Stimulated activated CD4-positive, alpha-beta T cell treated with anti-CD3 and anti-CD28 coated beads, Interleukin-4, amount 100 ng/mL, for 48 hours (primary cell): ENCODE results near the gene KRT77.
"Not testable (repeated sequence)": the region's sequence is repeated elsewhere in the genome, so short reads cannot be mapped to it uniquely, and the experiment has no call there.

Experiments
- DNase-seq, 2 donors: peaks; one replicate each; pipeline ENCODE4 v3.0.0-alpha.2; 2020; ENCODE audit warnings: low read depth in 2 of 2

Gene KRT77

DNA sequence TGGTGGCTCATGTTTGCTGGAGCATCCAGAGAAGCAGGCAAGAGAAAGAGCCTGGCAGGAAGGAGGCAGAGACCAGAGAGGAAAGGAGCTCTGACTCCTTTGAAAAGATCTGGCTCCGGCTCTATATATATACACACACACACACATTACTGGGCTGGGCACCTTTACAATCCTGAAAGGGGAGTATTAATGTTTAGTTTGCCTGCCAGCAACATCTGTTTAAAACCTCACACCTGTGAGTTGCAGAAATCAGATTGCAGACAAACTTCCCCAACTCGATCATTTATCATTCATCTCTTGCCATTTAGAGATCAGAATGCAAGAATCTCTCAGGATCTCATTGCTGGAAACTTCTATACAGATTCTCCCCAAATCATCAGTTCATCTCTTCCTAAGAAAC lies at the start of gene KRT77:
Gene KRT77, minus strand, starts transcription at position 101 of the 400 bp plus-strand sequence. Its CDS starts 90 bp downstream, at position 11.
- no peak for DNase-seq

DNA sequence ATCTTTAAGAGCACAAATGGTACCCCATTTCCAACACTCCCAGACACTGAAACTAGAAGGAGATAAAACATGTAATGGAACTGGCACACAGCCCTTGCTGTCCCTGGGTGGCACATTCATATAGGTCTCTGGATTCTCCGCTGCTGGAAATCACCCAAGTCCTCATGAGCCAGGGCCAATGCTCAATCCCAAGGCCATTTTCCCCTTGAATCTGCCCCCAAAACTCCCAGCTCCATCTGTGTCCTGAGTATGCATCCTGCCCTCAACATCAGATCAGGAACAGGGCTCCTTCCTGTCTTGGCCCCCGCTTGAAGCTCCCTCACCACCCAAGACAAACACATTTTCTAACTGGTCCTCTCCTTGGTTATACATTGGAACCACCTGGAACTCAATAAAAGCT lies 49.2 kb upstream of the KRT77 start:
- no peak for DNase-seq

- DNase-seq: no peak
Measured at GRCh38 chr12:52751795-52752194, 48.5 kb upstream of the KRT77 start.

DNA sequence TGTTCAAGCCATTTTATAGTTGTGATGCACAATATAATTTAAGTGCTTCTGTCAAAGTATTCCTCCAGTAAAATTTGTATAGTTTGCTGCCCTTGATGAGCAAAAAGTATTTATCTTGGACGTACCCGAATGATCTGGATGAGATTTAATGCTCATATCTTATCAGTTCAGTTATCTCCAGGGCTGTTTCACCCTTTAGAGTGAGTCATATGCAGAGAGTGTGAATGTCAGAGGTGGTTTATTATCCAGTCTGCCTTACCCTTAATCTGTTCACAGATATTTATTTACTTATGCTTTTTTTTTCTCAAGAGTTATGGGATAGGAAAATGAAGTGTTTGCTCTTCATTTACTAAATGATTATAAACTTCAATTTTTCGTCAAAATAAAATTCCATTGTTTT lies 47.2 kb upstream of the KRT77 start:
- not testable (repeated sequence) for DNase-seq

- DNase-seq: no peak
Measured at GRCh38 chr12:52749827-52750226, 46.5 kb upstream of the KRT77 start.

DNA sequence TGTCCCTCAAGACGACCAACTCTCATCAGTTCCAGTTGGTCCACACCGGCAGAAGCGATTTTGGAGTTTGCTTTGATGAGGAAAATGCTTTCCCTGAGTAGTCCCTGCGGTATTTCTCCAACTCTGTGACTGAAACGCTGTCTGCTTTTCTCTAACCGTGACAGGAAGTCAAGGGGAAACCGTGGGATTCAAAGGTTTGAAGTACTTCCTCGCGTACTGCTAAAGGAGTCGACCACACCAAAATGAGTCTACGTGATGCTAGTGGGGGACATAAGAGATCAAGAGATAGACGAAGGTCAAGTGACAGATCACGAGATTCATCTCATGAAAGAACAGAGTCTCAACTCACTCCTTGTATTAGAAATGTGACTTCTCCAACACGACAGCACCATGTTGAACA lies 45.3 kb upstream of the KRT77 start:
- no peak for DNase-seq

DNA sequence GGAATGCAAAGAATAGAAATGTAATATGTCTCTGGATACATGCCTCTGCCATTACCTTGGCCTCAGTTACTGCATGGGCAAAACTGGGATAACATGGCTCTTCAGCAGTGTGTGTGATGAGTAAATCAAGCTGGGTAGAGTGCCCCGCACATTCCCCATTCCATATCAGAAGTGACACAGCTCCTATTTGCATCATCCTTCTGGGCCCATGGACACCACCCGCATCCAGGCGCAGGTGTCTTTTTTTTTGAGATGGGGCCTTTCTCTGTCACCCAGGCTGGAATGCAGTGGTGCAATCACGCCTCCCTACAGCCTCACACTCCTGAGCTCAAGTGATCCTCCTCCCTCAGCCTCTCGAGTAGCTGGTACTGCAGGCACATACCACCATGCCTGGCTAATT lies 42.2 kb upstream of the KRT77 start:
- no peak for DNase-seq

DNA sequence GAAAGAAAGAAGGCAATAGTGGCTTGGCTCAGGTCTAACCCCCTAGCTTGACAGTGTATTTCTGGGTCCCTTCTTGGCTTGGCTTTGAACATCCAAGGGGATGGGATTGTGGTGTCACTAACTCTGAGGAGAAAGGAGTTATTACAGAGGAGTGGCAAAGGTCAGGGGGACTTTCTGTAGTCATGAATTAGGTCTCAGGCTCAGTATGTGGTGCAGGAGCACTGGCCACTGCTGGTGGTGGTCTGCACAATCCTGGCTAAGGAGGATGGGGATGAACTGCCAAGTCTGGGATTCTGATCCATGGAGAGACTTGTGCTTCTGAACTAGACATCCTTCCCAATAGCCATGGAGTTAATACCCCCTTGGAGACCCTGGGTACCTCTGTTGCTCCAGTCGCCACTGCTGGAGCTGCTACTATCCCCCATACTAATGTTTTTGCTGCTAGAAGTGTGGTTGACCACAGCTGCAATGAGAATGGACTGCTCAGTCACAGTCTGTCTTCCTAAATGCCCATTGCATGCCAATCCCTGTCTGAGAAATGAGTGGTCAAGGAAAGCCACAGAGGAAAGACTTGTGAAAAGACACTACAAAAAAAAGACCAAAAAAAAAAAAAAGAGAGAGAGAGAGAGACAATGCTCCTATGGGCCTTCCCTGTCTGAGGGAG lies 41.3 kb upstream of the KRT77 start:
- DNase-seq: no peak

- no peak for DNase-seq
Measured at GRCh38 chr12:52742822-52743457, 39.6 kb upstream of the KRT77 start.

DNA sequence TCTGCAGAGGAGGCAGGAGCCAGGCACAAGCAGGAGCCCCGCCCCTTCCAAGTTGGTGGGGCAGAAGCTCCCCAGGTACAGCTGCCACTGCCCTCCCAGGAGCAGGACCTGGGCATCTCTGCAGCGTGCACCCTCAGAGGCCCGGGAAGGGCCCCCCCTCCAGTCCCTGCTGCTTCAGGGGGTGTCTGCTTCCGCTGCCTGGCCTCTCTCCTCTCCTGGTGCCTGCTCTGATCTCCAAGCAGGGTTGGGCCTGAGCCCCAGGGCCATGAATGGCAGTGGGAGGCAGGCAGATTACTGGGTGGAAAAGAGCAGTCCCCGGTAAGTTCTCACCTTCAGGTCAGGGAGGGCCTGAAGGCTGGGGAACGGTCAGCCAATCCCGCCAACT lies 38.9 kb upstream of the KRT77 start:
- DNase-seq: no peak

- peak; percentile 52 to 63 for DNase-seq
Measured at GRCh38 chr12:52741375-52742195, 38.3 kb upstream of the KRT77 start.

DNA sequence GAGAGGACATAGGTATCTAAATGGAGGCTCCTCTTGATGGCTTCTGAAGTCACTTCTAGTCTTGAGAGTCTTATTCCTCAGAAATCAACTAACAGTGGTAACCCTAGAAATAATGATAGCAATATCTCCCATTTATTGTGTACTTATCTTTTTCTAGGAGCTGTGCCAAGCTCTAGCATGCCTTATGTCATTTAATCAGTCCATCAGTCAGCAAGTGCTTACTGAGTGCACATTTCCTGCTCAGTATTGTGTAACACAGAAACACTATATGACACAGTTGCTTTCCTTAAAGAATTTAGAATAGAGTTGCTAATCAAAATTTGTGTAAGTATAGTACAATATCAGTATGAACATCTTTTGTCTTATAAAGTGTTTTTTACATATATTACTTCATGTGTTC lies 37.3 kb upstream of the KRT77 start:
- DNase-seq: no peak

DNA sequence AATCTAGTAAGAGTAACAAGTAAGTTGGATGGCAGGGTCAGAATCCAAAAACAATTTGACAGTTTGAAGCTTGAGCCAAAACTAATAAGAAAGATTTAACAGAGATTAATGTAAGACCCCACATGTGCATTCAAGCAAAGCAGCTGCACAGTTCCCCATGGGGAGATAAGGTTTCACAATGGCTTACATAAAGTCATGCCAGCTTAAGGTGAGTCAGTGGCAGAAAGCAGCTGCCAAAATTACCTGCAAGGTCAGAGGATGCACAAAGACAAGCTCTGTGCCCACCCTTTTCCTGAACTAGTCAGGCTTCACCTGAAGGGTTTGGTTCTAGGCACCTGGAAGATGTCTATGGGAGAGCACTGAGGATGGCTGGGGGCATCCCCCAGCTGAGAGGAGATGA lies 36.6 kb upstream of the KRT77 start:
- no peak for DNase-seq

GRCh38 chr12:52735816-52736632 lies 32.7 kb upstream of the KRT77 start:
- DNase-seq: no peak

DNA sequence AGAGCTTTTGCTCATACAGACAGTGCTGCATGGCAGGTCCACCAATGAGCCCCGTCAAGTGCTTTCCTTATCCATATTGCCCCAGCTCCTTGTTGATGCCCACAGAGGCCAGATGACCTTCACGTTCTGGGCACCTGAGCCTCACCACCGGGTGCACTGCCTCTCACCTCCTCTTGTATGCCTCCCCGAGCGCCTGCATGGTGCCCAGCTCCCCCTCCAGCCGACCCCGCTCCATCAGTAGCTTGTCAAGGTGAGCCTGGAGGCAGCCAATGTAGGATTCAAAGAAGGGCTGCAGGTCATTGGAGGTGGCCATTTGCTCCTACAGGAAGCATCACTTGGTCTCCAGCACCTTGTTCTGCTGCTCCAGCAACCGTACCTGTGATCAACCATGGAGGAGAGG lies 31.8 kb upstream of the KRT77 start:
- no peak for DNase-seq

GRCh38 chr12:52730793-52731192 lies 27.5 kb upstream of the KRT77 start:
- DNase-seq: no peak

- DNase-seq: no peak
Measured at GRCh38 chr12:52730383-52730782, 27.1 kb upstream of the KRT77 start.

DNA sequence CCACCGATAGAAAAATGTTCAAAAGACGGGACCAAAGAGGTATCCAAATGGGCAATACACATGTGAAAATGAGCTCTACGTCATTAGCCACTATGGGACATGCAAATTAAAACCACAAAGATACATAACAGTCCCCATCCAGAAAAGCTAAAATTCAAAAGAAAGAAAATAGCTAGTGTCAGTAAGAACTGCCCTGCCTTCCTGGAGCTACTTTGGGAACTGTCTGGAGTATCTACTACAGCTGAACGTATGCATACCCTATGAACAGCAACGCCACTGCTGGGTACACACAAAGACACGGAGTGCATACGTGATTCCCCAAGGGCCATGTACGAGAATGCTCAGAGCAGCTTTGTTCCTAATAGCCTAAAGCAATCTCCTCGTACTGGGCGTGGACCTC lies 25.8 kb upstream of the KRT77 start:
- no peak for DNase-seq

- no peak for DNase-seq
Measured at GRCh38 chr12:52728374-52728773, 25.1 kb upstream of the KRT77 start.

GRCh38 chr12:52727037-52727436 lies 23.7 kb upstream of the KRT77 start:
- no peak for DNase-seq

DNA sequence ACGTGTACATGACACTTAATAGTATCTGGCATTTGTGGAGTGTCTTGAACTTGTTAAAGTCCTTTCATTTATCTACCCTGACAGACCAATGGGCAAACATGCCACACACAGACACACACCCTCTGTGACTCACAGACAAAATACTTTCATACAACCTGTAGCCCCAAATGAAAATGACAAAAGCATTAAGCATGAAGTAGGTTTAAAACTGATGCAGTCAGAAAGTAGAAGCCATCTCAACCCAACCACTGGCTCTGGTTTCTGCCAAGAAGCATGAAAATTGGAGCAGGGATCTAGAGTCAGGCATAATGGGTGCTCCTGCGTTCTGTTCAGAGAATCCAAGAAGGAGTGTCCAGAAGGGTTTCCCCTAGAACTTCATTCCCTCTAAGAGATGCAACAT lies 23.1 kb upstream of the KRT77 start:
- no peak for DNase-seq

GRCh38 chr12:52724384-52724783 lies 21.1 kb upstream of the KRT77 start:
- DNase-seq: no peak
